ENCODE results near the gene SEMA3D. TPM values are rescaled to one million over a fixed set of nuclear protein-coding genes. Genes with fewer than 3 reads are reported as not detected.

Gene SEMA3D
- total RNA-seq, 1 donor, result 0.72 TPM

DNA sequence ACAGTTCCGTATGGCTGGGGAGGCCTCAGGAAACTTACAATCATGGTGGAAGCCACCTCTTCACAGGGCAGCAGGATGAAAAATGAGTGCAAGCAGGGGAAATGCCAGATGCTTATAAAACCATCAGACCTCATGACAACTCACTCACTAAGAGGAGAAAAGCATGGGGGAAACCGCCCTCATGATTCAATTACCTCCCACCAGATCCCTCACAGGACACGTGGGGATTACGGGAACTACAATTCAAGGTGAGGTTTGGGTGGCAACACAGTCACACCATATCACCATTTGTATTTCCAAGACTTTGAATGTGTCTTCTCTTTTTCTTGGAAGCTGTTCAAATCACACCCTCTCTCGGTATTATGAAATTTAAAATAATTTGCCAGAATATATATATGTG is 80.1 kb downstream of the SEMA3D start:
- Histone ChIP-seq H3K4me3 (ENCODE audit: insufficient read depth, low read length) (no peak overlapping the region), H2AFZ (ENCODE audit: low read length) (no peak overlapping the region), H3K4me1 (ENCODE audit: insufficient read depth, low read length) (peaks cover 6% of the 10 kb centered on the region), H3K4me2 (ENCODE audit: insufficient read depth, low read length) (no peak overlapping the region), H3K27ac (ENCODE audit: low read depth, low read length) (no peak overlapping the region), H3K9me3 (ENCODE audit: low read depth, low read length) (no peaks in the 10 kb centered on the region), H4K20me1 (ENCODE audit: insufficient read depth, low read length) (no peaks in the 10 kb centered on the region), H3K36me3 (ENCODE audit: insufficient read depth, low read length) (no peaks in the 10 kb centered on the region), H3K27me3 (ENCODE audit: insufficient read depth, low read length) (peaks cover 58% of the 10 kb centered on the region), H3K79me2 (ENCODE audit: insufficient read depth, low read length) (no peaks in the 10 kb centered on the region)
- no peak for DNase-seq (ENCODE audit: insufficient read length, low spot score, missing footprints)
- TF ChIP-seq, protein P1, sequence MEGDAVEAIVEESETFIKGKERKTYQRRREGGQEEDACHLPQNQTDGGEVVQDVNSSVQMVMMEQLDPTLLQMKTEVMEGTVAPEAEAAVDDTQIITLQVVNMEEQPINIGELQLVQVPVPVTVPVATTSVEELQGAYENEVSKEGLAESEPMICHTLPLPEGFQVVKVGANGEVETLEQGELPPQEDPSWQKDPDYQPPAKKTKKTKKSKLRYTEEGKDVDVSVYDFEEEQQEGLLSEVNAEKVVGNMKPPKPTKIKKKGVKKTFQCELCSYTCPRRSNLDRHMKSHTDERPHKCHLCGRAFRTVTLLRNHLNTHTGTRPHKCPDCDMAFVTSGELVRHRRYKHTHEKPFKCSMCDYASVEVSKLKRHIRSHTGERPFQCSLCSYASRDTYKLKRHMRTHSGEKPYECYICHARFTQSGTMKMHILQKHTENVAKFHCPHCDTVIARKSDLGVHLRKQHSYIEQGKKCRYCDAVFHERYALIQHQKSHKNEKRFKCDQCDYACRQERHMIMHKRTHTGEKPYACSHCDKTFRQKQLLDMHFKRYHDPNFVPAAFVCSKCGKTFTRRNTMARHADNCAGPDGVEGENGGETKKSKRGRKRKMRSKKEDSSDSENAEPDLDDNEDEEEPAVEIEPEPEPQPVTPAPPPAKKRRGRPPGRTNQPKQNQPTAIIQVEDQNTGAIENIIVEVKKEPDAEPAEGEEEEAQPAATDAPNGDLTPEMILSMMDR (IDR thresholded peaks at IDR 0.05; ENCODE audit: extremely low read depth, low read depth, low read length), result no peak

DNA sequence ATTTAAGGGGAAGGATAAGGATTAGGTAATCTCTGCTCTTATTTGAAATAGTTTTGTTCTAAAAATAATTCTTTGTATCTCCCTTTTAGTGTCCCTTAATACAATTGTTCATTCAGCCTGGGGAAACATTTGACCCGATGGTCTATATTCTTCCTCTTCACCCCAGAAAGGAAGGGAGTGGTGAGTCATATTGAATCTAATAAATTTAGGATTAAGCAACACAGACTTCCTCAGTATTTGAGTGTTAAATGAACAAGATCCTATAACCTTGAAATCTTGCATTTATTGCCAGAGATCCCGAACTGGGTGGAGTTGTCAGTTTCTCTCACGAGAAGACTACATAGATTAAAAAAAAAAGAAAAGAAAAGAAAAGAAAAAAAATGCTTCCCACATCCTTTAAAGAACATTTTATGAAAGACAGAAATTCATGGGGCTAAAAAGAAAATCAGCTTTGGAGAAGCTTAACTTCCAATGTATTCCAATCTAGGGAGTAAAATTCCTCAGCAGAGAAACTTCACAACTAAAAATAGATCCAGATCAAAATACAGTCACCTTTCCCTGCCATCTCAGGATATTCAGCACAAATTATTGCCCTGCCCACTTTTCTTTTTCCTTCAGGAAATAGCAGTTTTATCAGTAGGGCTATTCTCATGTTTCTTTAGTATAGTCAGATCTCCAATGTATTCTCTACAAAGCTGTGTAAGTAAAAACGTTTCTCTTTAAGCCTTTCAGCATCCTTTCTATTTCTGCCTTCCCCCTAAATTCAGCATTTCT is 82.2 kb downstream of the SEMA3D start:
- Histone ChIP-seq H3K36me3 (ENCODE audit: insufficient read depth, low read length) (no peaks in the 10 kb centered on the region), H3K4me3 (ENCODE audit: insufficient read depth, low read length) (no peak overlapping the region), H3K79me2 (ENCODE audit: insufficient read depth, low read length) (no peaks in the 10 kb centered on the region), H2AFZ (ENCODE audit: low read length) (no peak overlapping the region), H3K27ac (ENCODE audit: low read depth, low read length) (no peak overlapping the region), H4K20me1 (ENCODE audit: insufficient read depth, low read length) (no peaks in the 10 kb centered on the region), H3K27me3 (ENCODE audit: insufficient read depth, low read length) (peaks cover 44% of the 10 kb centered on the region), H3K4me1 (ENCODE audit: insufficient read depth, low read length) (peaks cover 6% of the 10 kb centered on the region), H3K9me3 (ENCODE audit: low read depth, low read length) (no peaks in the 10 kb centered on the region), H3K4me2 (ENCODE audit: insufficient read depth, low read length) (no peak overlapping the region)
- TF ChIP-seq, protein P1 (IDR thresholded peaks at IDR 0.05; ENCODE audit: extremely low read depth, low read depth, low read length), result no peak
- no peak for DNase-seq (ENCODE audit: insufficient read length, low spot score, missing footprints)

DNA sequence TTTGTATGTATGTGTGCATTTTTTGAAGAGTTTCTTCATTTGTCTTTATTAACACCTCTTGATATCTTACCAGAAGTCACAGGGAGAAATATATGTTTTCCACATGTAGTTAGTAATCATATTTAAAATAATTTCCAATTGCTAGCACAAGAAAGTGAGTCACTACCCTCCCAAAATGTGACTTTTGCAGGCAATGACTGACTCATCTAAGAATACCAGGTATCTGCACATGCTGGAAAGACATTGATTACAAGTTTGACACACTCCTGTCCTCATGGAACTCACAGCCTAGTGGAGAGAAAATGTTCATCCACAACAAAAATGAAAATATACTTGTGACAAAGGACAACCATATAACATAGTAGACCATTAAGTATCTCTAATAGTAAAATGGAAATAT is 82.9 kb downstream of the SEMA3D start:
- H3K4me2 ChIP-seq (ENCODE audit: insufficient read depth, low read length), result no peak overlapping the region

DNA sequence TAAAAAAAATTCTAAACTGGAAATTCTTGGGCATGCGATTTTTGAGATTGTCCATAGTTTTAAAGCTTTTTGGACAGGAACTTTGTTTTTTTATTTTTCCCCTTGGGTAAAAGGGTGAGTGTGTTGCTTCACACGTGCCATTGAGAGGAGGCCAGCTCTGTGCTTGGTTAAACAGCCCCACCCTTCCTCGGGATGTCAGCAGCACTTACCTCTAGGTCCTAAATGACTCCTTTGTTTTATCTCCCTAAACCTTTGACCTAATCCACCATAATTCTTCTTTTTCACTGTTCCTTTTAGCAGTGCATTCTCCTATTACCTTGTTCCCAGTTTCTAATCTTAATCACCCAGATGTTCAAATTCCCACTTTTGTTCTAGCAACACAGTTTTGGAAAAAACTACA is 83.5 kb downstream of the SEMA3D start:
- peaks cover 6% of the 10 kb centered on the region for H3K4me1 ChIP-seq (ENCODE audit: insufficient read depth, low read length)
- peaks cover 32% of the 10 kb centered on the region for H3K27me3 ChIP-seq (ENCODE audit: insufficient read depth, low read length)
- H3K36me3 ChIP-seq (ENCODE audit: insufficient read depth, low read length), result no peaks in the 10 kb centered on the region
- no peak overlapping the region for H3K4me3 ChIP-seq (ENCODE audit: insufficient read depth, low read length)
- no peaks in the 10 kb centered on the region for H3K9me3 ChIP-seq (ENCODE audit: low read depth, low read length)
- H2AFZ ChIP-seq (ENCODE audit: low read length), result no peak overlapping the region
- no peak for DNase-seq (ENCODE audit: insufficient read length, low spot score, missing footprints)
- TF ChIP-seq, protein P1 (IDR thresholded peaks at IDR 0.05; ENCODE audit: extremely low read depth, low read depth, low read length), result no peak
- no peaks in the 10 kb centered on the region for H4K20me1 ChIP-seq (ENCODE audit: insufficient read depth, low read length)
- H3K27ac ChIP-seq (ENCODE audit: low read depth, low read length), result no peak overlapping the region
- no peaks in the 10 kb centered on the region for H3K79me2 ChIP-seq (ENCODE audit: insufficient read depth, low read length)
- H3K4me2 ChIP-seq (ENCODE audit: insufficient read depth, low read length), result no peak overlapping the region

More for the DNA sequence above, 82.9 kb downstream of the SEMA3D start:
- TF ChIP-seq, protein P1 (IDR thresholded peaks at IDR 0.05; ENCODE audit: extremely low read depth, low read depth, low read length), result no peak
- peaks cover 6% of the 10 kb centered on the region for H3K4me1 ChIP-seq (ENCODE audit: insufficient read depth, low read length)
- H3K79me2 ChIP-seq (ENCODE audit: insufficient read depth, low read length), result no peaks in the 10 kb centered on the region
- H3K9me3 ChIP-seq (ENCODE audit: low read depth, low read length), result no peaks in the 10 kb centered on the region
- H3K27ac ChIP-seq (ENCODE audit: low read depth, low read length), result no peak overlapping the region
- no peaks in the 10 kb centered on the region for H3K36me3 ChIP-seq (ENCODE audit: insufficient read depth, low read length)
- no peak overlapping the region for H3K4me3 ChIP-seq (ENCODE audit: insufficient read depth, low read length)
- DNase-seq (ENCODE audit: insufficient read length, low spot score, missing footprints), result no peak
- no peaks in the 10 kb centered on the region for H4K20me1 ChIP-seq (ENCODE audit: insufficient read depth, low read length)
- H2AFZ ChIP-seq (ENCODE audit: low read length), result no peak overlapping the region
- peaks cover 38% of the 10 kb centered on the region for H3K27me3 ChIP-seq (ENCODE audit: insufficient read depth, low read length)
